Nephron (organoid): ENCODE measurements around the gene MIA3.
A peak's percentile ranks its signal among the peaks of the same experiment; 100 is the strongest.

ENCODE experiments used
- H3K27ac Mint-ChIP-seq, 3 experiments: 2 replicates each; pipeline ENCODE4 v1.8.0; 2020; ENCODE audit warnings: mixed read lengths in 3 of 3, mild to moderate bottlenecking in 2 of 3, moderate library complexity in 1 of 3
- H3K27me3 Mint-ChIP-seq: 2 replicates; pipeline ENCODE4 v1.8.0; 2021; ENCODE audit warnings: low read depth, mild to moderate bottlenecking, moderate library complexity, mixed read lengths
- H3K36me3 Mint-ChIP-seq: 2 replicates; pipeline ENCODE4 v1.8.0; 2020; ENCODE audit warnings: low read depth, mixed read lengths
- H3K4me1 Mint-ChIP-seq: 2 replicates; pipeline ENCODE4 v1.8.0; 2020; ENCODE audit warnings: mixed read lengths
- H3K4me3 Mint-ChIP-seq, 3 experiments: 2 replicates each; pipeline ENCODE4 v1.8.0; 2020; ENCODE audit warnings: mild to moderate bottlenecking in 3 of 3, mixed read lengths in 3 of 3, moderate library complexity in 2 of 3
- H3K9me3 Mint-ChIP-seq: 2 replicates; pipeline ENCODE4 v1.8.0; 2020; ENCODE audit warnings: mixed read lengths
- TF ChIP-seq, protein P1 (sequence below), 3 experiments: fragments of 200-600 bp; sonication (generic); IDR thresholded peaks; one replicate each; pipeline ENCODE4 v1.5.0; 2021; ENCODE audit warnings: antibody characterized with exemption in 3 of 3; ENCODE audit not compliant: unreplicated experiment in 3 of 3

Gene MIA3

DNA sequence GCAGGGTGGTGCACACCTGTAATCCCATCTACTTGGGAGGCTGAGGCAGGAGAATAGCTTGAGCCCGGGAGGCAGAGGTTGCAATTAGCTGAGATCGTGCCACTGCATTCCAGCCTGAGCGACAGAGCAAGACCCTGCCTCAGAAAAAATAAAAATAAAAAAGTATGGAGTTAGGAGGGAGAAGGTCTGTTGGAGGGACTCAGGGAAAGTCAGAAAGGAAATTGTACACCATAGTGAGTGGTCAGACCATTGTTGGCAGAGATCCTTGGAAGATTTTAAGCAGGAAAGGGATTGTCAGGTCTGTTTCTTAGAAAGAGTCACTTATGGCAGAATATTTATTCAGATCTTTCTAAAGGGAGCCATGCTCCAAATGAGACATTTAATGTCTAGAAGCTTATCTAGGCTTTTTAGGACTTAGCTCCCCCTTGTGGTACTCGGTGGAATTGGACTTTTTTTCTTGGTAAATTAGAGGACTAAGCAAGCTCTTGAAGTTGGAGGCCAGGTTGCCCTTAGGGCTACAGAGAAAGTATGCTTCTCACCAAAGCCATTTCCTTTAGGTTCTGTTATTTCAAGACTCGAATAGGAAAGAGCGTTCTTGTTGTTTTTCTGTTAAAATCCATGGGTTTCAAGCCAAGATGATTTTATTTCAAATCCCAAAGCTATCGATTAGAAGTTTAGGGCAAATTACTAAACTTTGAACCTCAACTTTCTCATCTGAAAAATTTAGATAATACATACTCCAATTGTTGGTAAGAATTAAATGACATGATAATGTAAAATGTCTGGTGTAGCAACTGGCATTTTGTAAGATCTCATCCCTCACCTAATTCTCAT, 16.5 kb downstream of the MIA3 start:
- H3K4me3 Mint-ChIP-seq: no peak overlapping the region
- no peaks in the 10 kb centered on the region for H3K4me1 Mint-ChIP-seq
- no peak overlapping the region for H3K27ac Mint-ChIP-seq
- peaks cover 71% of the 10 kb centered on the region for H3K36me3 Mint-ChIP-seq
- H3K9me3 Mint-ChIP-seq: no peaks in the 10 kb centered on the region
- peaks cover 3% of the 10 kb centered on the region for H3K27me3 Mint-ChIP-seq
- TF ChIP-seq, protein P1, sequence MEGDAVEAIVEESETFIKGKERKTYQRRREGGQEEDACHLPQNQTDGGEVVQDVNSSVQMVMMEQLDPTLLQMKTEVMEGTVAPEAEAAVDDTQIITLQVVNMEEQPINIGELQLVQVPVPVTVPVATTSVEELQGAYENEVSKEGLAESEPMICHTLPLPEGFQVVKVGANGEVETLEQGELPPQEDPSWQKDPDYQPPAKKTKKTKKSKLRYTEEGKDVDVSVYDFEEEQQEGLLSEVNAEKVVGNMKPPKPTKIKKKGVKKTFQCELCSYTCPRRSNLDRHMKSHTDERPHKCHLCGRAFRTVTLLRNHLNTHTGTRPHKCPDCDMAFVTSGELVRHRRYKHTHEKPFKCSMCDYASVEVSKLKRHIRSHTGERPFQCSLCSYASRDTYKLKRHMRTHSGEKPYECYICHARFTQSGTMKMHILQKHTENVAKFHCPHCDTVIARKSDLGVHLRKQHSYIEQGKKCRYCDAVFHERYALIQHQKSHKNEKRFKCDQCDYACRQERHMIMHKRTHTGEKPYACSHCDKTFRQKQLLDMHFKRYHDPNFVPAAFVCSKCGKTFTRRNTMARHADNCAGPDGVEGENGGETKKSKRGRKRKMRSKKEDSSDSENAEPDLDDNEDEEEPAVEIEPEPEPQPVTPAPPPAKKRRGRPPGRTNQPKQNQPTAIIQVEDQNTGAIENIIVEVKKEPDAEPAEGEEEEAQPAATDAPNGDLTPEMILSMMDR (IDR thresholded peaks at IDR 0.05; ENCODE audit: unreplicated experiment in 3 of 3): peak; percentile 73 to 85 (median 79)

GRCh38 chr1:222641269-222641948, 23.5 kb downstream of the MIA3 start:
- H3K27ac Mint-ChIP-seq: peak overlapping the region in 1 of 3 experiments; percentile 47
- no peaks in the 10 kb centered on the region for H3K9me3 Mint-ChIP-seq
- H3K36me3 Mint-ChIP-seq: peaks cover 42% of the 10 kb centered on the region
- TF ChIP-seq, protein P1 (IDR thresholded peaks at IDR 0.05; ENCODE audit: unreplicated experiment in 3 of 3): no peak
- H3K27me3 Mint-ChIP-seq: no peaks in the 10 kb centered on the region
- H3K4me1 Mint-ChIP-seq: peaks cover 24% of the 10 kb centered on the region
- H3K4me3 Mint-ChIP-seq: peak overlapping the region; percentile 60 to 77 (median 69)

GRCh38 chr1:222642468-222642867, 24.6 kb downstream of the MIA3 start:
- Mint-ChIP-seq H3K9me3 (no peaks in the 10 kb centered on the region), H3K4me1 (peaks cover 24% of the 10 kb centered on the region), H3K36me3 (peaks cover 35% of the 10 kb centered on the region), H3K4me3 (peak overlapping the region; percentile 57 to 92 (median 88)), H3K27ac (peak overlapping the region; percentile 59 to 79 (median 73)), H3K27me3 (no peaks in the 10 kb centered on the region)
- TF ChIP-seq, protein P1 (IDR thresholded peaks at IDR 0.05; ENCODE audit: unreplicated experiment in 3 of 3): no peak

DNA sequence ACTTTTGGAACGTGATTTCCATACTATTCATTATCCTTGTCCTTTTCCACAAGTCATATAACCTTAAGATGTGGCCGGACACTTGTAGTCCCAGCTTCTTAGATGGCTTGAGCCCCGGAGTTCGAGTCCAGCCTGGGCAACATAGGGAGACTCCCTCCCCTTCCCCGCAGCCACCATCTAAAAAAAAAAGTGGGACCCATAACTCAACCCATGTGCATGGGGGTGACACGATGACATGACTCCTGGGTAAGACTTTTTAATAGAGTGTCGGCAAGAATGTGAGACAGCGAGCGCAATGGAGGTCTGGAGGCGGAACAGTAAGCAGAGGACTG, 25.7 kb downstream of the MIA3 start:
- Mint-ChIP-seq H3K9me3 (no peaks in the 10 kb centered on the region), H3K4me3 (peak overlapping the region; percentile 88 to 92 (median 91)), H3K27ac (peak overlapping the region; percentile 85 to 96 (median 96)), H3K36me3 (peaks cover 26% of the 10 kb centered on the region), H3K4me1 (peaks cover 24% of the 10 kb centered on the region), H3K27me3 (no peaks in the 10 kb centered on the region)
- TF ChIP-seq, protein P1 (IDR thresholded peaks at IDR 0.05; ENCODE audit: unreplicated experiment in 3 of 3): no peak

DNA sequence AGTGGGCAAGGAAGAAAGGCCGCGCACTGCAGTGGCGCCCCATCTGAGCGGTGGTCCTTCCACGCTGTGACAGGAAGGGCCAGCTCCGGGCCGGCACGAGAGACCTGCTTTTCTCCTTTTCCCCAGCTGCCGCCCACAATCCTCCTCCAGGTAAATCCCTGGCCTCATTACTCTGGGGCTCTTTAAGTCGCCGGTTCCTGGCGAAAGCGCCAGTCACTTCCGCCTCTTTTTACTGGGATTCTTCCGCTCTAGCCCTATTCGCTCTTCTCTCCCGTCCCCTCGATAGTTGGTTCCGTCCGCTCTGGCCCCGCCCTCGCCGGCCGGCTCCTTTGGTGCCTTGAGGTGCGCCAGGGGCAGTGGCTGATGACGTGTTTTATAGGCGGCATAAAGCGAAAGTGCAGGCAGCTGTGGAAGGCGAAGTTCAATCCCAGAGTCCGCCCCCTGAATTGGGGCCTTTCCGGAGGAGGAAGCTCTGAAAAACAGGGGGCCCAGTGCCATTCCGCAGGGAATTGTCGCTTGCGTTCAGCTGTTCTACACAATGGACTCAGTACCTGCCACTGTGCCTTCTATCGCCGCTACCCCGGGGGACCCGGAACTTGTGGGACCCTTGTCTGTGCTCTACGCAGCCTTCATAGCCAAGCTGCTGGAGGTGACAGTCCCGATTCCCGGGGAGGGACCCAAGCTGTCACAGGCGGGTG, 26.2 kb downstream of the MIA3 start:
- Mint-ChIP-seq H3K4me1 (peaks cover 24% of the 10 kb centered on the region), H3K9me3 (no peaks in the 10 kb centered on the region), H3K36me3 (peaks cover 24% of the 10 kb centered on the region), H3K4me3 (peak overlapping the region; percentile 88 to 92 (median 91)), H3K27me3 (no peaks in the 10 kb centered on the region), H3K27ac (peak overlapping the region; percentile 85 to 96 (median 96))
- TF ChIP-seq, protein P1 (IDR thresholded peaks at IDR 0.05; ENCODE audit: unreplicated experiment in 3 of 3): no peak
